Measurements from ENCODE around the gene SNX10. TPM values are rescaled to one million over a fixed set of nuclear protein-coding genes. Genes with fewer than 3 reads are reported as not detected.

Gene SNX10
- total RNA-seq, 1 experiment from 2014 or later, result 34.1 TPM

DNA sequence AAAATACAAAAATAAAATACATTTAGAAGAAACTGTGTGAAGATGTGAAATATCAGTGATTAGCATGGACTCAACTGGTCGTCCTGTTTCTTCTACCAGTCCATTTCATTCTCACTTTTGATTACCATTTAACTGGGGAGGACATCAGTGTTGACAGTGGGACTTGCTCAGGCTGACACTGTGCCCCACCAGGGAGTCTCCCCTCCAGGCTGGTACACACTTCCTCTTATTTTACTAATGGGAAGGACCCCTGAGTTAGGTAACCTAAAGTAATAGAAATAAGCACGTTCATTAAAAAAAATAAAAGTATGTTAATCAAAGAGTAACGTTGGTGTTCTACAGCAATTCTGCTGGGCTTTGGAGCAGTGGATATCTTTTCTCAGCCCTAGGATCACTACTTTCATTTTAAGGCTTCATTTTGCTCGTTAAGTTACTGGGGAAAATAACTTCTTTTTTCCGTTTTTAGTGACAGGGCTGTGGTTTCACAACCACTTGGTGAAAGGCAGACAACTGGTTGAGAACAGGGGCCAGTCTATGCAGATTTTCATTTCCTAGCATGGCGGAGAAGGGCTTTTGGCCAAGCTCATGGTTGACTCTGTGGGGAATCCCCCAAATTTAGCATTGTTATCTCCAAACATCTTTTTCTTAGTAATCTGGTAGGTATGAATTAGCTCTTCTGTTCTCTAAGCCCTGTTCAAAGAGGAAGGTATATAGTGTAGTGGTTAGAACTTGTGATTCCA lies 2.1 kb downstream of the SNX10 start:
- in situ Hi-C loops (cut with HindIII; ENCODE audit: low sequenced_read_pairs), result no loop called here
- no peak for DNase-seq (ENCODE audit: low spot score)

DNA sequence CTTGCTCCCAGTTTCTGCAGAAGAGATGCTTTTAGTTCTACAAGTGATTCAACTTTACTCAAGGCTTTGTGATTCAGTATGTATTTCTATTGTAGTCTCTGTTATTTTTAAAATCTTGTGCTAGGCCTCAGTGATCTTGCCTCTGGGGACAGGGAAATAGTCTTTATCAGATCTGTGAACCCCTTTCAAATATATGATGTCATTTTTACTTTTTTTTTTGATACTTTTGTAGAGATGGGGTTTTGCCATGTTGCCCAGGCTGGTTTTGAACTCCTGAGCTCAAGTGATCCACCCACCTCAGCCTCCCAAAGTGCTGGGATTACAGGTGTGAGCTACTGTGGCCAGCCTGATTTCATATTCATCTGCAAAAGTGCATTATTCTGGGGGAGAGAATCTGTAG lies 3.4 kb downstream of the SNX10 start:
- in situ Hi-C loops (cut with HindIII; ENCODE audit: low sequenced_read_pairs), result no loop called here

DNA sequence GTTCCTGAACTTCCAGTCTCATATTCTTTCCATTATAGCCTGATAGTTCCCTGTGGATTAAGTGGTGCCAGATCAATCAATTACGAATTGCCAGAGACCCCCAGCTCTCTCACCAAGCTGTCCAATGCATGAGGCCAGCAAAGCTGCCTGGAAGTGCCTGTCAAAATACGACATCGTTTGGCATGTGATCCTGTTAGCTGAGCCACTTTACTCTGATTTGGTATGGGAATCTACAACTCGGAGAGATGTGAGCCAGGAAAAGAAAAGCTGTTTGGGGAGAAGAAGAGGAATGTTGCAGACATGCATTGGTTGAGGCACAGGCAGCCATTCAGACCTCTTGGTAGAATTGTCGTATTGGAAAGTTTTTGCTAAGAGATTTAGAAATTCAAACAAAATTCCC lies 3.9 kb downstream of the SNX10 start:
- no peak for DNase-seq (ENCODE audit: low spot score)
- in situ Hi-C loops (cut with HindIII; ENCODE audit: low sequenced_read_pairs), result no loop called here

More for the DNA sequence above, 3.4 kb downstream of the SNX10 start:
- DNase-seq (ENCODE audit: low spot score), result no peak

DNA sequence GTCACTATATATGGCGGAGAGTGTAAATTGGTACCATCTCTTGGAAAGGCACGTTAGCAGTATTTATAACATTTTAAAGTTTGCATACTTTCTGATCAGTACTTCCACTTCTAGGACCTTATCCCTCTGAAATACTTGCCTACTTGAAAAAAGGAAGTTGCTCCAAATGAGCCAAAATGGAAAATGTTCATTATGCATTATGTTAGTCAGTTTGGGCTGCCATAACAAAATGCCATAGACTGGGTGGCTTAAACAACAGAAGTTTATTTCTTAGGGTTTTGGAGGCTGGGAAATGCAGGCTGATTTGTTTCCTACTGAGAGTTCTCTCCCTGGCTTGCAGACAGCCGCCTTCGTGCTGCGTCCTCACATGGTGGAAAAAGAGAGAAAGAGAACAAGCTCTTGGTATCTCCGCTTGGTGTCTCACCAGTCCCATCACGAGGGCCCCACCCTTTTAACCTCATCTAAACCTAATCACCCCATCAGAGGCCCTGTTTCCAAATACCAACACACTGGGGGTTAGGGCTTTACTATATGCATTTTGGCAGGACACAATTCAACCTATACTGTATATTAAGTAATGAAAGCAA lies 6.9 kb downstream of the SNX10 start:
- in situ Hi-C loops (cut with HindIII; ENCODE audit: low sequenced_read_pairs), result no loop called here
- DNase-seq (ENCODE audit: low spot score), result no peak

DNA sequence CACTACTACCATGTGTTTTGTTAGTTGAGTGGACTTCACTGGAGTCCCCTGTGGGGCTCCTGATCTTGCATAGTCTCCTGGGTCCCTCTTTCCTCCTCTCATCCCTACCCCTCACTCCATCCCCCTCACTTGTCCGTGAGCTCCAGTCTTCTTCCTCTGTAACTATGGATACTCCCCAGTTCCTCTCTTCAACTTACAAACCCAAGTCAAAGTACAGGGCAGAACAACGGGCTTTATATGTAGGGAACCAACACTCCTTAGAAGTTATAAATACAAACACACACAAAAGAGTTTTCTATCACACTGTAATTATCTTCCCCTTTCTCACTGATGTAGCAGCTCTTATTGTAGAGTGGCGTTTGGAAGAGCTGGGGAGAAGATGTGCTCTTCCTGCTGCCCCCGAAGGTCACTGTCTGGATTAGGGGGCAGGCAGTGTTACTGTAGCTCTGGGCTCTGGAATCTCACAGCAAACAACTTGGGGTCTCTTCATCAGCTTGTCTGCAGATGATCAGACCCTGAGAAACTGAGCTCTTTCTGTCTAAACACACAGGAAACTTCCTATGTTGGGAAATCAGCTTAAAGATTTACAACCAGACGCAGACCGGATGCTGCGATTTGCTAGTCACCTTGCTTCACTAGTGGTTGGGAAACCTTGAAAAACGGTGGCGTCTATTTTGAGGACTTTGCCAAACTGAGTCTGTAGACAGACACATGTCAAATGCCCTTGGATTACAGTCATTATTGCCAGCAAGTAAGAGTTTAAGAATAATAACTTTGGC lies 13.6 kb downstream of the SNX10 start:
- no peak for DNase-seq (ENCODE audit: low spot score)
- in situ Hi-C loops (cut with HindIII; ENCODE audit: low sequenced_read_pairs), result no loop called here

GRCh38 chr7:26305869-26306665 lies 14.4 kb downstream of the SNX10 start:
- in situ Hi-C loops (cut with HindIII; ENCODE audit: low sequenced_read_pairs), result no loop called here
- DNase-seq (ENCODE audit: low spot score), result no peak

- DNase-seq (ENCODE audit: low spot score), result no peak
- in situ Hi-C loops (cut with HindIII; ENCODE audit: low sequenced_read_pairs), result no loop called here
These were observed 15.1 kb downstream of the SNX10 start for GRCh38 chr7:26306790-26307189.

GRCh38 chr7:26307226-26307625 lies 15.6 kb downstream of the SNX10 start:
- in situ Hi-C loops (cut with HindIII; ENCODE audit: low sequenced_read_pairs), result no loop called here
- DNase-seq (ENCODE audit: low spot score), result no peak

DNA sequence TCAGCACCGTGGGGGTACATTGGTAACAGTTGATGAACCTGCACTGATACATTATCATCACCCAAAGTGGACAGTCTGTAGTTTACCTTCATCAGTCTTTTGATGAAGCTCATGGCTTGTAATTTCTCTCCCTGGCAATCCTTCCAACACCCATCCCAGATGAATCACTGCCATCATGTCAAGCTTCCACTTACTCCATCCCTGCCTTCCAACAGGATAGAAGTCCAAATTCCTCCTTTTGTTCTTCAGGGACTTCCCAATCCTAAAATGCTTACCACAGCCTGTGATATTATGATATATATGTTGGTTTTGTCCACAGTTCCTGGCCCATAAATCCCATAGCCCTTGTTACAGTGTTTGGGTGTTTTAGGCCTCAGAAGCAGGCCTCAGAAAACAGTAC lies 16.1 kb downstream of the SNX10 start:
- in situ Hi-C loops (cut with HindIII; ENCODE audit: low sequenced_read_pairs), result no loop called here
- DNase-seq (ENCODE audit: low spot score), result no peak

GRCh38 chr7:26308551-26308950 lies 16.9 kb downstream of the SNX10 start:
- in situ Hi-C loops (cut with HindIII; ENCODE audit: low sequenced_read_pairs), result no loop called here
- no peak for DNase-seq (ENCODE audit: low spot score)

DNA sequence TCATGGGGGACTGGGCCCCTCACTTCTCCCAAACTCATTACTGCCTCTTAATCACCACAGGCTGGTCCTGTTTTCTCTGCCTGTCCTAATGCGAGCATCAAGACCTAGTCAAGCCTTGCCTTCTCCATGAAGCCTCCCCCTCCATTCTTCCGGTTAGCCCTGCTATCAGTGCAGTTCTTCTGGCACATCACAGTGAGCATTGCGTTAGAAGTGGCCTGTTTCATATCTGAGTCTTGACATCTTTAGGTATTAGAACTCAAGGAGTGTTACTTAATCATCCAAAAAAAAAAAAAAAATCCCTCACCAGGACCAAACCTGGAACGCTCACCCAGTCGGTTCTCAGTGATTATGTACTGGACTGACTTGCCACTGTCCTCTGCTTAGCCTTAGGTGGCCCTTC lies 17.4 kb downstream of the SNX10 start:
- in situ Hi-C loops (cut with HindIII; ENCODE audit: low sequenced_read_pairs), result no loop called here
- no peak for DNase-seq (ENCODE audit: low spot score)

GRCh38 chr7:26311798-26312197 lies 20.1 kb downstream of the SNX10 start:
- in situ Hi-C loops (cut with HindIII; ENCODE audit: low sequenced_read_pairs), result no loop called here
- DNase-seq (ENCODE audit: low spot score), result no peak

- no peak for DNase-seq (ENCODE audit: low spot score)
- in situ Hi-C loops (cut with HindIII; ENCODE audit: low sequenced_read_pairs), result no loop called here
These were observed 25.5 kb downstream of the SNX10 start for GRCh38 chr7:26317211-26317610.

- DNase-seq (ENCODE audit: low spot score), result peak; percentile 16
- in situ Hi-C loops (cut with HindIII; ENCODE audit: low sequenced_read_pairs), result no loop called here
These were observed 27.3 kb downstream of the SNX10 start for GRCh38 chr7:26318921-26319320.

DNA sequence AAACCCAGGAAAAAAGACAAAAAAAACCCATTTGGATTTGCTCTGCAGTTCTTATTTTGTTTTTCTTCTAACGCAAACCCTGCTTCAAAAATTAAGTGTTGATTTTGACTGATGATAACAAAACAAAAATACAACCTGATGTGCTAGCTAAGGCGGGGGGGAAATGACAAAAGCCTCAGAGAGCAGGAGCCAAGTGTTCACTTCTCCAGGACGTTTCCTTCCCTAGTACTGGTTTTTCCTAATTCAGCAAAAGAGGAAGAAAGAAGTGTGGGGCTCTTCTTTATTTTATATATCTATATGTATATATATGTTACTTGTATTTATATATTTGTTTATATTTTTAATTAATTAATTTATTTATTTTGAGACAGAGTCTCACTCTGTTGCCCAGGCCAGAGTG lies 28.0 kb downstream of the SNX10 start:
- no peak for DNase-seq (ENCODE audit: low spot score)
- in situ Hi-C loops (cut with HindIII; ENCODE audit: low sequenced_read_pairs), result no loop called here

DNA sequence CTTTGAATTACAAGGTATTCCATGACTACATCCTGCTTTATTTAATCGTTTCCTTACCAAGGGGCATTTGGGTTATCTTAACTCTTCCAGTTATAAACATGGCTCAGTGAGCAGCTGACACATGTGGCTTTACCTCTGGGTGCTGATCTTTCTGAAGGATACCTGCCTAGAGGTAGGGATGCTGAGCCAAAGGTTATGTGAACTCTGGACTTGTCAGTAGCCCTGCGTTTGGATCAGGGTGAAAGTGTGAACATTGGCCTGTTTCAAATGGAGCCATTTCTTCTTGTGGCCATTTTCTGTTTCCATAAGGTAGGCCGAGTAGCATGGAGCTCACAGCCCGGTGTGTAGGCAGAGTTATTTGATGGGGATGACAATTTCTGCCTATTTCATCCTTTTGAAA lies 29.2 kb downstream of the SNX10 start:
- in situ Hi-C loops (cut with HindIII; ENCODE audit: low sequenced_read_pairs), result no loop called here
- DNase-seq (ENCODE audit: low spot score), result no peak

DNA sequence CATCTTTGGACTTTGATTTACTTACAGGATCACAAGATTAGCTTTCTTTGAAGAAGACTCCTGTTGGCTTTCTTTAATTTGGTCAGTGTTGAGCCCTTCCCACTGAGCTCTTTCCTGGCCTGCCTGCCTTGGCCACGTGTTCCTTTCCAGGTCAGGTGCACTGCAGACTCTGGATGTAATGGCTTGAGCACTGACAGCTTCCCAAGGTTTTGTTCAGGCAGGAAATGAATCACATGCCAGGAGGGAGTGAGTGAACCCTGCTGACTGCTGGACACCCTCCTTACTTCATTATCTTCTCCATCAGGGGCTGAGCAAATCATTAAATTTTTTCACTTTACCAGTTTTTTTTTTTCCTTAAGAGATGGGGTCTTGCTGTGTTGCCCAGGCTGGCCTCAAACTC lies 29.8 kb downstream of the SNX10 start:
- in situ Hi-C loops (cut with HindIII; ENCODE audit: low sequenced_read_pairs), result no loop called here
- no peak for DNase-seq (ENCODE audit: low spot score)

DNA sequence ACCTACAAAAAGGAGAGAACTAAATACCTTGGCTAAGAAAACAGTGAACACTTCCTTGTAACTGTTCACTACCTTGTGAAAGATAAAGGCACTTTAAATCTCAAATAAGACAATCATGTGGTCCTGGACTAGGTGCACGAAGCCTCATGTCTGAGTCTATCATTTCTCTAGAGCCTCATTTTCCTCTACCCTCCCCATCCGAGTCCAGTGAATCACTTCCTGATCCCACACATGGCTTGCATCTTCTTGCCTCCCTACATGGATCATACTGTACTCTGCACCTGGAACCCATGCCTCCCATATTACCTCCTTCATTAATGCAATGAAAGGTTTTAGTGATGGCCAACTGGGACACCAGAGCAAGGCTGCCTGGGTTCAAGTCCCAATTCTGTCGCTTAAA lies 34.5 kb downstream of the SNX10 start:
- DNase-seq (ENCODE audit: low spot score), result no peak
- in situ Hi-C loops (cut with HindIII; ENCODE audit: low sequenced_read_pairs), result no loop called here

DNA sequence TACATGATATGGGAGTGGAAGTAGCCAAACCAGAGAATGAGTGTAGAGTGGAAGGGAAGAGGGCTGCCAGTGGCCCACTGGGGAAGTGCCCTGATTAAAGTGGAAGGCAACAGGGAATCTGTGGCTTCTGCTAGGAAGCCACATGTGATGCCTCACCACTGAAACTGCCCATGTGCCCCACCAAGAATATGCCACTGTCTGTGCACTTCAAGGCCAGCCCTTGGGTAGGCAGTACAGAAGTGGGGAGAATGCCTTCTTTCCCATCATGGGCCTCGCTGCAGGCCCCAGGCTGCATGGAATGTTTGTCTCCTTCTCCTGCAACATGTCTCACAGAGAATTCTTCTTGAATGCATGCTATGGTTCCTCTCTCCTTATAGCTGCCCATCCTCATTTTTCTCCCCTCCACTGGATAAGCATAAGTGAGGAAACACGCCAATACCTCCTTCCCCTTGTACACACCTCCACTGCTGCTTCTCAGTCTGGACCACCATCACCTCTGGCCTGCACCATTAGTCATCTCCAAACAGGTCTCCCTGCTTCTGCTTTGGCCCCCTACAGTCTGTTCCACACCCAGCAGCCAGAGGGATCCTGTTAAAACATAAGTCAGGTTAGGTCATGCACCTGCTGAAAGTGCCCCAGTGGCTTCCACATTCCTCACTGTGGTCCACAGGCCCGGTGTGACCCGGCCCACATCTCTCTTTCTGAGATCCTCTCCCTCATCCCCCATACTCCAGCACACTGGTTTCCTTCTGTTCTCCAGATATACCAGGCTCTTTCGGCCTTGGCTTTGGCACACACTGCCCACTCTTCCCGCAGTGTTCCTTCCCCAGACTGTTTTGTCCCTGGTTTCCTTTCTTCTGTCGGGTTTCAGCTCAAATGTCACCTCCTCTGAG lies 37.1 kb downstream of the SNX10 start:
- in situ Hi-C loops (cut with HindIII; ENCODE audit: low sequenced_read_pairs), result no loop called here
- DNase-seq (ENCODE audit: low spot score), result no peak

Measured in G401 (cell line).